GM19193 (cell line): ENCODE data around the gene ITPK1.

ENCODE experiments used
- POLR2A ChIP-seq: IDR thresholded peaks from 4 replicates; pipeline ENCODE4 v1.6.1; 2011; ENCODE audit not compliant: insufficient read depth, insufficient read length; ENCODE audit errors: extremely low read depth

Gene ITPK1

DNA sequence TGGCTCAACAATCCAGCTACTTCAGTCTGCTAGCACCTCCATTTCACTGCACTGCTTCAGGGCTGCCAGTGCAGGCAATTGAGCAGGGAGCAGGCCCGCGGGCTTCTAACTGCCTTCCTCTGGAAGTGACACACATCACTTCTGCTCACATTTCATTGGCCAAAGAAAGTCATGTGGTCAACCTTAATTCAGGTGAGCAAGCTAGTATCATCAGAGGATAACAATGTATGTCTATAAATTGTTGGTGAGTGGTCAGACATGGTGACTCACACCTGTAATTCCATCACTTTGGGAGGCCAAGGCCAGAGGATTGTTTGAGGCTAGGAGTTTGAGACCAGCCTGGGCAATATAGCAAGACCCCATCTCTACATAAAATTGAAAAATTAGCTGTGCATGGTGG is 215.1 kb downstream of the ITPK1 start:
- no peak for TF ChIP-seq POLR2A

DNA sequence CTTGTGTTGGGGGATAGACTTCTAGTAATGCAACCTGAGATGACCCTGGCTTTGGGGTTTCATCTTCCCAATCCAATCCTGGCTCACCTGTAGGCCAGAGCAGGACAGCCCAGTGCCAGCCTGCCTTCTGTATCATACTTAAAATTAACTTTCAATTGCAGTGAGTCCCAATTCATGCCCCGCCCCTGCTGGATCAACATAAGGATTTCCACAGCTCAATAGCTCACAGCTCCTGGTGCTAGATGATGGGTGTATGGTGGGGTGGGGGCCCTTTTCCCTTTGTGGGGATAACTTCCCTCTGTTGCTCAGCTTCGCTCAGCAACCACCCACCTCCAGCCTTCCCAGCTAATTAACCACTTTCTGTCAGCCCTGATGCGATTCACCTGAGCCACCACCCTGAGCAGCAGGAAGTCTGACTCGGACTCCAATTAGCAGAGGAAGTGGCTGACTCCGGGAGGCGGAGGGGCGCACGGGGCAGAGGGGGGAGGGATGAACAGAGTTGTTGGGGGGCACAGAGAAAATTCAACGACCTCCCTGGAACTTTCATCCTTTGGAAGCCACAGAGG is 217.1 kb downstream of the ITPK1 start:
- TF ChIP-seq POLR2A, result no peak

DNA sequence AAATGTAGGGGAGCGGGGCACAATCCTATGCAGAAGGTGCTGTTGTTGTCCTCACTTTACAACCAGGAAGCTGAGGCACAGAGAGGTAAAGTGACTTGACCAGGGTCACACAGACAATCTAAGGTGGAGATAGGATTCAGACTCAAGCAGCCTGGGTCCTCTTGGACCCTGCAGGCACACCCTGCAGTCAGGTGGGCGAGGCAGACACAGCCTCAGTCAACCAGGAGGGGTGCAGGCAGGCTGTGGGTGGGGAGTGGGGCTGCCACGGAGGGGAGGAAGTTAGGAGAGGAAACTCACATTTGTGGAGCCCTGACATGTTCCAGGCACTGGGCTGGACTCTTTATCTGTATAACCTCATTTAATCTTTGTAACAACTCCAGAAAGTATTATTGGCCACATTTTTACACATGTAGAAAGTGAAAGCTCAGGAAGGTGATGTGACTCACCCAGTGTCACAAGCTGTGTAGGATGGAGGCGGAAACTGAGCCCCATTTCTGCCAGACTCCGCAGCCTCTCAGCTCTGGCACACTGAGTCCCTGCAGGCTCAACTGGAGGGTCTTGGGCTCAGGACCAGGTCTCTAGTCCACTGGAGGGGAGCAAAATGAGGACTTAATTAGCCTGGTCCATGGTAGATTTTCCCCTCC is 217.7 kb downstream of the ITPK1 start:
- TF ChIP-seq POLR2A, result no peak

- TF ChIP-seq POLR2A, result no peak
Measured at GRCh38 chr14:92895352-92895878, 220.3 kb downstream of the ITPK1 start.

- TF ChIP-seq POLR2A, result no peak
Measured at GRCh38 chr14:92892589-92892988, 223.1 kb downstream of the ITPK1 start.

GRCh38 chr14:92890830-92891588 is 224.7 kb downstream of the ITPK1 start:
- no peak for TF ChIP-seq POLR2A

DNA sequence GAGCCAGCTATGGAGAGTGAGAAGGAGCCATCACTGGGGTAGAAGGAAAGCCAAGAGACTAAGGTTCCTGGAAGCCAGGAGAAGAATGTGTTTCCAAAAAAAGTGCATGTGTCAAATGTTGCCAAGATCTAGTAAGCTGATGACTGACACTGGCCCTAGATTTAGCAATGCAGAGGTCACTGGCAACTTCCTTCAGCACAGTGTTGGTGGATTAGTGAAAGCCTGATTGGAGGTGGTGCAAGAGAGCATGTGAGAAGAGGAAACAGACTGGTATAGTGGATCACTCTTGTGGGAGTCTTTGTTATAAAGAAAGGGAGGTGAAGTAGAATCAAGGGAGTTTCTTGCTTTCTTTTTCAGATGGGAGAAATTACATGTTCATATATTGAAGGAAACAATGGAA is 226.8 kb downstream of the ITPK1 start:
- no peak for TF ChIP-seq POLR2A

- no peak for TF ChIP-seq POLR2A
Measured at GRCh38 chr14:92887157-92887556, 228.6 kb downstream of the ITPK1 start.
